ENCODE data around the gene ANKRD13B.
A peak's percentile ranks its signal among the peaks of the same experiment; 100 is the strongest.

ANKRD13B gene

DNA sequence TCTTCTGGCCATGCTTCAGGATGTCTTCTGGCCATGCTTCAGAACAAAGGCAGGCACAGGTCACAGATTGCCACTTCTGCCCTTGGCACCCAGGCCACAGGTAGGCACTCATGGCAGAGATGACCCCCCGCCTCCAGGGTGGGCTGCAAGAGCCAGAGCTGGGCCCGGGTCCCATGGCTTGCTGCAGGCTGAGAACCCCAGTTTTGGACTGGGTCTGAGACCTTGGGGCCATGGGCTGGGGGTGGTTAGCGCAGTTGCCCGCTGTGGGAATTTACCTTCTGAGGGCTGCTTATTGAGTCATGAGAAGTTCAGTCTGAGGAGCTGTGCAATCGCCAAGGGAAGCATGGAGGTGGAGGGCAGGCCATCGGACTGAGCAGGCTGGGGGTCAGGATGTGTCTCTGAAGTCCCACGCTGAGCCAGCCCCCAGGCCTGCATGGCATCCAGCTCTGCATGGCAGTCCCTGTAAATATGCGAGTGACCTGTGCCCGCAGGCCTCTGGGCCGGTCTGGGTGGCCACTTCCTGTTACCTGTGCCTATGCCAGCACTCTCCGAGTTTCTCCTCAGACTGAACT lies 1.7 kb downstream of the ANKRD13B start:
- DNase-seq (ENCODE audit: low spot score): no peak

DNA sequence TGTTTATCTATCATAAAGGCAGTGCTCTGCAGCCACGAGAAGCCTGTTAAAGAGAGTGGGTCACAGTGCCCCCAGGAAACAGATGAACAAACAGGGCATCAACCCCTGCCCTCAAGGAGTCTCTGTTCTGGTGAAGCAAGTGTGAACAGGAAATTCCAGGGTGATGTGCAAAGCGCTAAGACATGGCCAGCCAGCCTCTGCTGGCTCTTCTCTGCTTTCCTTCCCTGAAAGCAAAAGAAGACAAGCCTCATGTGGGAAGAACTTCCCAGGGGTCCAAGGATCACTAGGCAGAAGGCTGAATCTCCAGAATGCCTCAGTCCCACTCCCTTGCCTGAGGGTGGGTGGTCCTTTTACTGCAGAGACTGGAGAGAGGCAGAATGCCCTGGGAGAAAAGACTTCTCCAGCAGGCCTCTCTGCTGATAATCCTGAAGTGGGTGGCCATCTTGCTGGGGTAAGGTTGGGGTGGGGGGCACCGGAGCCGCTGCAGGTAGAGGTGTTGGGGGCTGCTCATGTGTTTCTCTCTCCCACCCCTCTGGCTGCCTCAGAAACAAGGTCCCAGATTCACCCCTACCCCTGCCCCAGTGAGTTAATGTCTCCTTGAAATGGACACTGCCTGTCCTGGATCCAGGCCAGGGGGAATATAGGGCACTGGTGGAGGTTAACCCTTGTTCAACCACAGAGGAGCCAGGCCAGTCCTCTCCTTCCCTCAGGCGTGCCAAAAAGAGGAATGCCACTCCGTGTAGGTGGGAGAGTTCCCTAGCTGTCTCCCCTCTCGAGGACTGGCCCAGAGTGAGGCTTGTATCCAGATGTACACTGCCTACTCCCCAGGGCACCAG lies 2.4 kb downstream of the ANKRD13B start:
- DNase-seq (ENCODE audit: low spot score): no peak

DNA sequence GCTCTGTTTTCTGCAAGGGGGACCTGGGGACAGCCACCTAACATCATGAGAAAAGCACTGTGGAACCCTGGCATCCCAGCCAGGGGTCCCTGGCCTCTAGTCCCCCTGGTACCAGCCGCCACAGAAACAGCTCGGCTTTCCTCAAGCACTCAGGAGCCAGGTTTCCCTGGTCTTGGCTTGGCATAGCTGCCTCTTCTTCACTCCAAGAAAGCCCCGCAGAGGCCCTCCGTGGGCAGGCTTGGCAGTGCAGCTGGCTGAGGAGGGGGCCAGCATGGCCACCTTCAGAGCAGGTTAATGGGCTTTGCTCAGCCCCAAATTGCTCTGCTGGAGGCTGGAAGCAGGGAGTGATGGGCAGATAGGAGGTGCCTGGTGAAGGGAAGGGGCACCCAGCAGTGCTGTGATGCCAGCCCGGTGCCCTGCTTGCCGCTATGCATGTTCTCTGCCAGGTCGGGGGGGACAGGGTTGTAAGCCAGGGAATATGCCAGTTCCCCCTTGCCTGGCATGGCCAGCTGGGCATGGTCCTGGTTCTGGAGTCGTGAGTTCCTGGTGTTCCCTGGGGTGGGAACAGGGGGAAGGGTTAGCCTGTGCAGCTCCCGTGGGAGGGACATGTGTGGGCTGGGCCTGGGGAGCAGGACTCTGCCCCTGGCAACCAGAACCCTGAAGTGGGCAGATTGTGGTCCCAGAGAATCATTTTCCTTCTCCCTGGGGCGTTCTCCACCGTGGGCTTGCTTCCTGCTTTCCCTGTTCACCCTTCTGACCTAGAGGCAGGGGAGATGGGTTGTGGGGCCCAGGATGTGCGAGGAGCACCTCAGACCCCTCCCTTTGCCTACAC lies 3.2 kb downstream of the ANKRD13B start:
- no peak for DNase-seq (ENCODE audit: low spot score)

DNA sequence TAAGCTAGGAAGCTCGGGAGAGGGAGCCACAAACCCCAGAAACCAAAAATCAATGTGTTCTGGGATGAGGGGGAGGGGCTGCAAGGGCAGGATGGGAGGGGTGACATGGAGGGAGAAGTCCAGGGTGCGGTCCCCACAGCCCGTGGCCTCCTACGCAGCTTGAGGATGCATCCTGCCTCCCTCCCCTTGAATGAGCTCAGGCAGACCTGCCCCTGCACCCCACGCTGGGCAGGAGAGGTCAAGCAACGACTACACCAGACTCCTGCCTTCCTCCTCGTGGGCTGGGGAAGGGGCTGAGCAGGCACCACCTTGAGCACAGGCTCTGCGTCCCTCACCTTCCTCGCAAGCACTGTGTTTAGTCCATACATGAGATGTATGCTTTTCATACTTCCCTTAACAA lies 3.9 kb downstream of the ANKRD13B start:
- no peak for DNase-seq (ENCODE audit: low spot score)

DNA sequence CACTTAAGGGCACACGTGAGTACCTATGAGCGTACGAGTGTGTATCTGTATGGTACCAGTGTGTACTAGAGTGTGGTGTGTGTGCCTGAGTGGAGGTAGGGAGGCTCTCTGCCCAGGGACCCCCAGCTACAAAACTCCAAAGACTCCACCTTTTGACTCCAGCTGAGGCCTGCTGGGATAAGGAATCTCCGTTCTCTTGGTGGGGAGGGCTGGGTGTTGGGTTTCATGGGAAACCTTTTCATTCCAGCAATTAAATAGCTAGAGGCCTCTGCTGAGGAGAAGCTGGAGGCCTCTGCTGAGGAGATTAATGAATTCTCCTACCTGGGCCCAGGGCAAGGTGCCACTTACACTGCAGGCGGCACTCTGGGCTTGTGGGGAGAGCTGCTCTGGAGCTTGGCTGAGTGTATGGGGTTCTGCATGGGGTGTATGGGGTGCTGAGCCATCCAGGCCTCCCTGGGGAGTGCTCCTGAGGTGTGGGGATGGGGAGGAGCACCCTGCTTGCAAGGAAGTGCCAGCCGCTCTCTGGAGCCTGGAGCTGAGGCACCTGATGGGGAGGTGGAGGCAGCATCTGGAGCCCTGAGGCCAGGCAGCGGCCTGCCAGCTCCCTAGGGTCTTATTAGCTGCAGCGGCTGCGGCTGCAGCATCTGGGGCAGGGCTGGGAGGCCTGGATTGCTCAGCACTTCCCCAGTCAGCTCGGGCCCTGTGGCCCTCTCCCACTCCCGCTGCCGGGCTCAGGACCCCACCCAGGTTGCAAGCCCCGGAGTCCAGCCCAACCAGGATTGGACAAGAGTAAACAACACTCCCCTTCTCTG lies 4.6 kb downstream of the ANKRD13B start:
- no peak for DNase-seq (ENCODE audit: low spot score)

DNA sequence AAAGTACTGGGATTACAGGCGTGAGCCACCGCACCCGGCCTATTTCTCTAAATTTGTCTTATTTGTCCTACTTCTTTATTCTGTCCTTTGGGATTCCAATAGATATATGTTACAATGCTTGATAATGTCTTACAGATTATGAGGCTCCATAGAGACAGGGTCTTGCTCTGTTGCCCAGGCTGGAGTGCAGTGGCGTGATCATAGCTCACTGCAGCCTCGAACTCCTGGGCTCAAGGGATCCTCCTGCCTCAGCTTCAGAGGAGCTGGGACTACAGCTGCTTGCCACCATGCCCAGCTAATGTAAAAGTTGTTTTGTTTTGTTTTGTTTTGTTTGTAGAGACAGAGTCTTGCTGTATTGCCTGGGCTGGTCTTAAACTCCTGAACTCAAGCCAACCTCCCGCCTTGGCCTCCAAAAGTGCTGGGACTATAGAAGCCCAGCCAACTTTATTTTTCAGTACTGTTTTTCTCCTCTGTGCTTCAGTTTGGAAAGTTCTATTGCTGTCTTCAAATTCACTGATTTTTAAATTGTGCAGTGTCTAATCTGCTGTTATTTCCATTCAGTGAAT lies 10.3 kb downstream of the ANKRD13B start:
- DNase-seq (ENCODE audit: low spot score): no peak

DNA sequence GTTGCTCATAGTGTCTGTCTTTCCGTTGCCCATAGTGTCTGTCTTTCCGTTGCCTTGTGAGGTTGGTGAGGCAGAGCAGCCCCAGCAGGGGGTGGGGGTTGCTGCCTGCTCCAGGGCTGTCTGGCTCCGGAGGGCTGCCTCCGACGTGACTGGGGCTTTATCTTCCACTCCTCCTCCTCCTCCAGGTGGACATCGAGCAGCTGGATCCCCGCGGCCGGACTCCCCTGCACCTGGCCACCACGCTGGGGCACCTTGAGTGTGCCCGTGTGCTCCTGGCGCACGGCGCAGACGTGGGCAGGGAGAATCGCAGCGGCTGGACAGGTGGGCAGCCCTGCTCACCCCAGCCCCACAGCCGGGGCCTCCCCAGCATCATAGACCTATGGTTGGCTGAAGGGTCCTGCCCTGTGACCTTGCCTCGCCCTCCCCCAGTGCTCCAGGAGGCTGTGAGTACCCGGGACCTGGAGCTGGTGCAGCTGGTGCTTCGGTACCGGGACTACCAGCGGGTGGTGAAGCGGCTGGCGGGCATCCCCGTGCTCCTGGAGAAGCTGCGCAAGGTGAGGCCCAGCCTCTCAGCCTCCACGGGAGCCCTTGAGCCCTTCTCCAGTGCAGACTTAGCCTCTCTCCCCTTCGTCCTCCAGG lies 14.7 kb downstream of the ANKRD13B start:
- DNase-seq (ENCODE audit: low spot score): no peak

DNA sequence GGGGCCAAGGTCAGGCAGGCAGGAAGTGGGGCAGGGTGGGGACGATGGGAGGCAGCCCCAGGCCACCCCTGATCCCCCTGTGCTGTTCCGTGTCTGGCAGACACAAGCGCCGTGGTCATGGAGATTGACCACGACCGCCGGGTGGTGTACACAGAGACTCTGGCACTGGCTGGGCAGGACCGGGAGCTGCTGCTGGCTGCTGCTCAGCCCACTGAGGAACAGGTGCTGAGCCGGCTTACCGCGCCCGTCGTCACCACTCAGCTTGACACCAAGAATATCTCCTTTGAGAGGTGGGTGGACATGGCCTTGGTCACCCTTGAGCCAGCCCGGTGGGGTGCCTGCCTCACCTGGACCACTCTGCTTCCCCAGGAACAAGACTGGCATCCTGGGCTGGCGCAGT lies 16.1 kb downstream of the ANKRD13B start:
- DNase-seq (ENCODE audit: low spot score): no peak

DNA sequence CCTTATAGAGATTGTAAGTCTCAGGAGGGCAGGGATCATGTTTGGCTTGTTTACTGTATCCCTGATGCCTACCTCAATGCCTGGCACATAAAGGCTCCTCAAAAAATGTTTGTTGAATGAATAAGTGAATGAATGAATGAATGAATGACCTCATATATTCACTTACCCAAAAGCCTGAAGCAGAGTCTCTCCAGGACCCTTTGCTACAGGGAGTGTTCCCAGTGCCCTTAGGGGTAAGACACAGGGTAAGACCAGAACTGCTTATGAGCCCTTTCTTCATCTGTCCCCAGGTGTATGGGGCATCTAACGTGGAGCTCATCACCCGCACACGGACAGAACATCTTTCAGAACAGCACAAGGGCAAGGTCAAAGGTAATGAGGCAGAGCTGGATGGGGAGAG lies 17.5 kb downstream of the ANKRD13B start:
- no peak for DNase-seq (ENCODE audit: low spot score)

DNA sequence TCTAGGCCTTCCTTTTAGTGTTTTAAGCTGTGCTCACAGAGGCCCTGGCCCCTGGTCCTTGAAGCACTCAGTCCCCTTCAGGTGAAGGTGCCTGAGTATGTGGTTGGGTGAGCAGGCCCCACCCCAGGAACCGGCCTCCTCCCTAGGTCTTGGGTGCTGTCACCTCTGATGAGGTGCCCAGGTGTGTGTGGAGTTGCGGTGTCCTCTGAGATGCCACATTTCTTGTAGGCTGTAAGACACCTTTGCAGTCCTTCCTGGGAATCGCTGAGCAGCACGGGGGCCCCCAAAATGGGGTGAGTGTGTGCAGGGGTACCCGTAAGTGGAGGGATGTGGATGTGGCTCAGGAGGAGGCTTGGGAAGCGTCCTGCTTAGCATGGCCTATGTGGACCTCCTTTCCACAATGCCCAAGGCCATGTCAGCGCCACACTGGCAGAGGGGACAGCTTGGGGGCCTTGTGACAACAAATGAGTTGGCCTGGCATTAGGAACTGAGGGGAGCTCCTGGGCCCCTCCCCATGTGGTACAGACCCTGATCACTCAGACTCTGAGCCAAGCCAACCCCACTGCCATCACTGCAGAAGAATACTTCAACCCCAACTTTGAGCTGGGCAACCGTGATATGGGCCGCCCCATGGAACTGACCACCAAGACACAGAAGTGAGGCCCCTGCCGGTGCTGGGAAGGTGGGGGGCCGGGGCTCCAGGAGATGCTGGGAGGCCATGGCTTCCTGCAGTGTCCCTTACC lies 18.6 kb downstream of the ANKRD13B start:
- no peak for DNase-seq (ENCODE audit: low spot score)

DNA sequence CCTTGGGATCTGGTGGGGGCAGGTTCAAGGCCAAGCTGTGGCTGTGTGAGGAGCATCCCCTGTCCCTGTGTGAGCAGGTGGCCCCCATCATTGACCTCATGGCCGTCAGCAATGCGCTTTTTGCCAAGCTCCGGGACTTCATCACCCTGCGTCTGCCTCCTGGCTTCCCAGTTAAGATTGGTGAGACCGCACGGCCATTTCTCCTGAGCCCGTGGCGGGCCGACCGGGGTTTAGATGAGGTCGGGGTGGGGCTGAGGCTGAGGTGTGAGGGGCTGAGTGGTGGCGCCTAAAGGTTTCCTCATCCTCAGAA lies 19.1 kb downstream of the ANKRD13B start:
- DNase-seq (ENCODE audit: low spot score): no peak

DNA sequence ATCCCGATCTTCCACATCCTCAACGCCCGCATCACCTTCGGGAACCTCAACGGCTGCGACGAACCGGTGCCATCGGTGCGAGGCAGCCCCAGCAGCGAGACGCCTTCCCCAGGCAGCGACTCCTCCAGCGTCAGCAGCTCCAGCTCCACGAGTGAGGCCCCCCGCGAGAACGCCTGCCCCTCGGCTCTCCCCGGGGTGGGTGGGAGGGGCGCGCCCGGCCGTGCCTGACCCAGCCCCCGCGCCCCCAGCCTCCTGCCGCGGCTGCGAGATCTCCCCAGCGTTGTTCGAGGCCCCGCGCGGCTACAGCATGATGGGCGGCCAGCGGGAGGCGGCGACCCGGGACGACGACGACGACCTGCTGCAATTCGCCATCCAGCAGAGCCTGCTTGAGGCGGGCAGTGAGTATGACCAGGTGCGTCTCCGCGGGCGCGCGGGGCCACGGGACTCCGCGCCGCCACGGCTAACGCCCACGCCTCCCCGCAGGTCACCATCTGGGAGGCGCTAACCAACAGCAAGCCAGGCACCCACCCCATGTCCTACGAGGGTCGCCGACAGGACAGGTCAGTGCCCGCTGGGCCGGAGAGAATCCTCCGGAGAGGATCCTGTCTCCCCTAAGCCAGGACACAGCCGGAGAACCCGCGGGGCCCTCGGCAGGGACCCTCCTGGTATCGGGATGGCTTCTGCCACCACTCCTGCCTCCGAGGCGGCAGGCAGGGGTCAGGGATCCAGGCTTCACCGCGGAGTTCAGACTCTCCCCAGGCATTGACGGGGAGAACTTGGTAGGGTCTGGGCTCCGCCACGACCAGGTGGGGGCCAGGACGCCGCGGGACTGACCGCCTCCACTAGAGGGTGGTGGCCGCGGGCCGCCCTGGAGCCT lies 19.7 kb downstream of the ANKRD13B start:
- peak; percentile 70 for DNase-seq (ENCODE audit: low spot score)

DNA sequence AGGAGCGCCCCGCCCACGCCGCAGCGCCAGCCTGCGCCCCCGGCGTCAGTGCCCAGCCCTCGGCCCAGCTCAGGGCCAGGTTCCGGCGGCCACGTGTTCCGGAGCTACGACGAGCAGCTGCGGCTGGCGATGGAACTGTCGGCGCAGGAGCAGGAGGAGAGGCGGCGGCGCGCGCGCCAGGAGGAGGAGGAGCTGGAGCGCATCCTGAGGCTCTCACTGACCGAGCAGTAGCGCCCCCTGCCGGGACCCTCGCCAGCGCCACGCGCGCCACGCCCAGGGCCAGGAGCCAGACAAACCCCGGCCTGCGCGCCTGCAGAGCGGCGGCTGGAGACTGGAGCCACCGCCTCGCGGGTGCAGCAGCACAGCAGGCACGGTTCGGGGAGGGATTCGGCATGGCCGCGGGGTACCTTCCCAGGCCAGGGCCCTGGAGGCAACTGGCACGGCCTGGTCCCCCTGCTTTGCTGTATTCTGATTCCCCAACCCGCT lies 20.5 kb downstream of the ANKRD13B start:
- DNase-seq (ENCODE audit: low spot score): peak; percentile 98

DNA sequence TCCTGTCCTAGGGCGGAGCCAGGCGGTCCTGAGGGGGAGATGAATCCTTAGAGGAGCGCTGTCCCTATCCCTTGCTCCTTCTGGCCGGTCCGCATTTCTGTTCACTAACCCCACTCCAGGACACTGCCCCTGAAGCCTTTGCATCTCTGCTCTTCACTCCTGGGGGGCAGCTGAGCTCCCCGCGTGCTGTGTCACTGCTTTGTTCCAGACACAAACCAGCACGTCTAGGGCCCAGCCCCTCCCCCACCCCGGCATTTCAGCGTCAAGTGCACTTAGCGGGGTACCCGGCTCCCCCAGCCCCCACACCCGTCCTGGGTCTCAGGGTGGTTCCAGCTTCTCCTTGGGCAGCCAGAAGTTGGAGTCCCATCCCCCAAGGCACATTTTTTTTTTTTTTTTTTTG lies 20.9 kb downstream of the ANKRD13B start:
- no peak for DNase-seq (ENCODE audit: low spot score)

DNA sequence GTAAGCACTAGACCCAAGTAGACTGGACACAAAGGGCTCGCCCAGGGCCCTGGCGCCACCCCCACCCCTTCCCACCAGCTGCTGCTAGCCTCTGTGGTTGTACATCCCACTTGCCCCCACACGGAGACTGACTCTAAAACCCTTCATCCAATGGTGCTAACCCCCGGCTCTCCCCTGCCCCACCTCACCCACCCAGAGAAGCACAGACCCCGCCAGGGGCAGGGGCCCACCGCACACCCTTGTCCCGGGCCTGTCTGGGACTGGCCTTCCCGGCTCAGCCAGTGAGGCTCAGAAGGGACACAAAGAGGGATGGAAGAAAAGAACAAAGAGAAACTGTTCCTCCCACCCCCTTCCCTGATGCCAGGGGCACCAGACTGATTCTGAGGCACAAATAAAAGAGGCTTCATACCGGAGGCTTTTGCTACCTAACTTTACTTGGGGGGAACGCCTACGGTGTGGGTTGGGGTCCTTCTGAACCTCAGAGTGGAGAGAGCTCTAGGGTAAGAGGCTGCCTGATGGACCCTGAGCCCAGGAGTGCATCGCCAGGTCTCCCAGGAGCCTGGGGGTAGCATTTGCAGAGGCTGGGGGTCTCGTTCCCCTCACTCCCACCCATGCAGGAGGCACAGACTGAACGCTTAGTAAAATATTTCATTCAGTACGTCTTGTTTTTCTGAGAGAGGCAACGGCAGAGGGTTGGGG lies 21.6 kb downstream of the ANKRD13B start:
- DNase-seq (ENCODE audit: low spot score): no peak

DNA sequence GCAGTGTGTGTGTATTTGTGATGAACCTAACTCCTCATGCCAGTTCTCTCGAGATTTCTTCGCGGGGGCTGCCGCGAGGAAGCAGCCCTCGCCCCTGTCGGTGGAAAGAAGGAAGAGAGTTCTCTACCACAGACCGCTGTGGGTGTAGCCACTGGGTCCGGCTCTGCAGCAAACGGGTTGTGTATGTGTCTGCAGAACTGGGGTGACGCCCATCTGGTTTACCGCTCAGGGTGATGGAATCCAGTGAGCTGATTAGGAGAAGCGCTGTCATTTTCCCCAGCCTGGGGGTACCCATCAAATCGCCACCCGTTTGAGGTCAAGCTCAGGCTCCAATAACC lies 22.1 kb downstream of the ANKRD13B start:
- no peak for DNase-seq (ENCODE audit: low spot score)

DNA sequence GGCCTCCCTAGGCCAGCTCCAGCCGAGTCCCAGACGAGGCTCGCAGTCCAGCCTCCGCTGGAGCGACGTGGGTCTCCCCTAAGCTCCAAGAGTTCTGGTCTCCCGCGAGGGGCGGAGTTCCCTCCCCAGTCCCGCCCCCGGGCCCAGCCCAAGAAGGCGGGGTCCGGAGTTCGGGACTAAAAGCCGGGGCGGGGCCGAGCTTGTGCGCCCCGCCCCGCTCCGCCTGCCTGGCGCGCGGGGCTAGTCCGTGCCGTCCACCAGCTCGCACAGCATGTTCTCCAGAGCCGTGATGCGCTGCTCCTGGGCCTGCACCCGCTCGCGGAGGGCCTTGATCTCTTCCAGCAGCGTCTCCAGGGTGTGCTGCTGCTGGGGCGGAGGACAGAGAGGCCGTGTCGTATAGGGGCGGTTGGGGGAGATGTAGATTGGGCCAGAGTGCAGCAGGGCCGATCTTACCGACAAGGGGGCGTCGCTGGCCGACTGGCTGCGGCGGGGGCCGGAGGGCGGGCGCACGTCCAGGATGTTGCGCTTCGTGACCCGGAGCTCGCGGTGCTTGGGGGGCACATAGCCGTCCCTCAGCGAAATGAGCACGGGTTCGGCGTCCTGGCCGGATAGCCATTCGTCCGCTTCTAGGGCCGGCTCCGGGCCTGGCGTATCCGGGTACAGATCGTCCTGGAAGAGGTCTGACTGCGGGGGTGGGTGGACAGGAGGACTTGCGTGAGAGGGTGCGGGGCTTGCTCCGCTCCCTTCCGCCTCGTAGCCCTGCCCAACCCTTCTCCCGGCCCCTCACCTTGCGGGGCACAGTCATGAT lies 22.8 kb downstream of the ANKRD13B start:
- peak; percentile 90 for DNase-seq (ENCODE audit: low spot score)

All from left forelimb (tissue), 1 donor.